CD14-positive monocyte (primary cell): ENCODE results near the gene APLF. TPM values are rescaled to one million over a fixed set of nuclear protein-coding genes. Genes with fewer than 3 reads are reported as not detected.

Experiments used
- DNase-seq, 3 donors: peaks; one replicate each; pipeline ENCODE4 v3.0.0-alpha.2; 2011 to 2022
- H2AFZ ChIP-seq: 2 replicates; pipeline ENCODE4 v1.6.0; 2012; ENCODE audit warnings: mild to moderate bottlenecking, low read depth, low read length, inconsistent platforms; ENCODE audit not compliant: insufficient read depth, poor library complexity, severe bottlenecking
- H3K27ac ChIP-seq, 2 donors: 1 replicate in 1 of 2; 2 replicates in 1 of 2; pipeline ENCODE4 v1.5.1; 2012 to 2013; ENCODE audit warnings: low read length in 2 of 2, control low read depth in 1 of 2, inconsistent platforms in 1 of 2, low read depth in 1 of 2, mild to moderate bottlenecking in 1 of 2
- H3K27me3 ChIP-seq, 2 donors: one replicate each; pipeline versions ENCODE4 v1.6.0 to v1.6.1; 2011 to 2013; ENCODE audit warnings: low read length in 2 of 2; ENCODE audit not compliant: control insufficient read depth in 2 of 2, insufficient read depth in 2 of 2
- H3K36me3 ChIP-seq, 2 donors: replicated peaks in 1 of 2; 1 replicate in 1 of 2; 2 replicates in 1 of 2; pipeline versions ENCODE4 v1.5.1 to v1.6.1; 2012 to 2013; ENCODE audit warnings: low read length in 2 of 2, control low read depth in 1 of 2, inconsistent platforms in 1 of 2, mild to moderate bottlenecking in 1 of 2; ENCODE audit not compliant: insufficient read depth in 2 of 2, control insufficient read depth in 1 of 2
- H3K4me1 ChIP-seq, 2 donors: 1 replicate in 1 of 2; 2 replicates in 1 of 2; pipeline versions ENCODE4 v1.5.1 to v1.6.1; 2012 to 2013; ENCODE audit warnings: low read length in 2 of 2, control low read depth in 1 of 2, inconsistent platforms in 1 of 2, mild to moderate bottlenecking in 1 of 2, moderate library complexity in 1 of 2; ENCODE audit not compliant: insufficient read depth in 2 of 2, control insufficient read depth in 1 of 2
- H3K4me2 ChIP-seq: replicated peaks from 2 replicates; pipeline ENCODE3; 2012; ENCODE audit warnings: low read length, moderate library complexity, mild to moderate bottlenecking; ENCODE audit not compliant: poor library complexity, severe bottlenecking; ENCODE audit errors: extremely low read depth
- H3K4me3 ChIP-seq, 3 experiments: fragments of 200-600 bp in 1 of 3; sonication (generic) in 1 of 3; replicated peaks in 1 of 3; 1 replicate in 2 of 3; 2 replicates in 1 of 3; pipeline ENCODE4 v1.5.1; 2011 to 2013; ENCODE audit warnings: low read length in 3 of 3, mild to moderate bottlenecking in 3 of 3, control low read depth in 2 of 3, low read depth in 2 of 3, inconsistent platforms in 1 of 3, moderate library complexity in 1 of 3
- H3K79me2 ChIP-seq: 2 replicates; pipeline ENCODE4 v1.6.0; 2012; ENCODE audit warnings: mild to moderate bottlenecking, control low read depth, inconsistent platforms, low read length, moderate library complexity; ENCODE audit not compliant: insufficient read depth
- H3K9ac ChIP-seq: 2 replicates; pipeline ENCODE4 v1.6.0; 2017; ENCODE audit warnings: low read length, mild to moderate bottlenecking; ENCODE audit not compliant: insufficient read depth, poor library complexity, severe bottlenecking
- H3K9me3 ChIP-seq, 2 donors: replicated peaks in 1 of 2; 1 replicate in 1 of 2; 2 replicates in 1 of 2; pipeline versions ENCODE4 v1.5.1 to v1.6.1; 2012 to 2013; ENCODE audit warnings: low read length in 2 of 2, control low read depth in 1 of 2; ENCODE audit not compliant: control insufficient read depth in 1 of 2, insufficient read depth in 1 of 2
- H4K20me1 ChIP-seq: 2 replicates; pipeline ENCODE4 v1.6.0; 2012; ENCODE audit warnings: mild to moderate bottlenecking, low read length, control low read depth, moderate library complexity; ENCODE audit not compliant: insufficient read depth
- H3K27ac Mint-ChIP-seq, 7 donors: one replicate each; pipeline ENCODE4 v1.8.0; 2020; ENCODE audit warnings: mild to moderate bottlenecking in 7 of 7, mixed read lengths in 7 of 7, moderate library complexity in 6 of 7, inconsistent platforms in 2 of 7
- H3K27me3 Mint-ChIP-seq, 3 donors: one replicate each; pipeline ENCODE4 v1.8.0; 2021 to 2022; ENCODE audit warnings: low read depth in 3 of 3, mild to moderate bottlenecking in 3 of 3, mixed read lengths in 3 of 3, moderate library complexity in 3 of 3, inconsistent platforms in 1 of 3
- H3K36me3 Mint-ChIP-seq, 2 donors: one replicate each; pipeline ENCODE4 v1.8.0; 2020; ENCODE audit warnings: mixed read lengths in 2 of 2, inconsistent platforms in 1 of 2, mild to moderate bottlenecking in 1 of 2
- H3K4me1 Mint-ChIP-seq: one replicate; pipeline ENCODE4 v1.8.0; 2020; ENCODE audit warnings: mild to moderate bottlenecking, mixed read lengths
- H3K4me3 Mint-ChIP-seq, 2 donors: one replicate each; pipeline ENCODE4 v1.8.0; 2020; ENCODE audit warnings: mild to moderate bottlenecking in 2 of 2, mixed read lengths in 2 of 2, moderate library complexity in 1 of 2
- H3K9me3 Mint-ChIP-seq, 7 donors: one replicate each; pipeline ENCODE4 v1.8.0; 2020 to 2022; ENCODE audit warnings: mixed read lengths in 7 of 7, mild to moderate bottlenecking in 6 of 7, moderate library complexity in 6 of 7, inconsistent platforms in 2 of 7
- CTCF ChIP-seq: fragments of 200-600 bp; IDR thresholded peaks from one replicate; pipeline ENCODE4 v1.8.0; 2022; ENCODE audit warnings: antibody characterized with exemption, mild to moderate bottlenecking
- WGBS: methylation state at CpG from one replicate; pipeline ENCODE4 v1.1.5; 2013; ENCODE audit warnings: missing lambda C conversion rate; ENCODE audit not compliant: insufficient coverage; 5-methylcytosine and 5-hydroxymethylcytosine counted together
- intact Hi-C, 2 donors: fragments of 100-400 bp; cut with micrococcal nuclease; formaldehyde crosslinking; loops; one replicate each; pipeline versions ENCODE4 v1.15.0 to v1.15.1; 2023
- polyA plus RNA-seq, 3 donors: library from polyadenylated mRNA; depleted of rRNA in 1 of 3; unstranded in 2 of 3; stranded (reverse) in 1 of 3; fragments of 300-500 nt in 2 of 3; fragments of >200 nt in 1 of 3; fragmentation: Illumina TruSeq in 2 of 3; gene quantifications; 1 replicate in 2 of 3; 2 replicates in 1 of 3; pipeline ENCODE4 v1.2.3, GENCODE V29; 2012 to 2021

APLF gene
- polyA plus RNA-seq, 3 donors, result 0.77 to 1.8 (median 1.2) TPM

GRCh38 chr2:68458981-68459380, 8.4 kb upstream of the APLF start:
- Mint-ChIP-seq H3K9me3 (no peaks in the 10 kb centered on the region), H3K4me1 (peaks cover 2% of the 10 kb centered on the region), H3K36me3 (peaks cover 2 to 3% of the 10 kb centered on the region in 2 donors), H3K4me3 (no peak overlapping the region), H3K27me3 (peaks cover 0 to 2% (median 1%) of the 10 kb centered on the region in 3 donors), H3K27ac (no peak overlapping the region)
- Histone ChIP-seq H3K4me1 (no peaks in the 10 kb centered on the region), H3K27me3 (no peaks in the 10 kb centered on the region), H3K27ac (no peak overlapping the region), H3K79me2 (no peaks in the 10 kb centered on the region), H3K9ac (no peak overlapping the region), H3K4me3 (no peak overlapping the region), H4K20me1 (no peaks in the 10 kb centered on the region), H3K4me2 (no peak overlapping the region), H3K36me3 (no peaks in the 10 kb centered on the region), H2AFZ (no peak overlapping the region), H3K9me3 (no peaks in the 10 kb centered on the region)
- intact Hi-C loops, result no loop called here
- no peak for TF ChIP-seq CTCF
- WGBS, result no CpG with 5 or more reads among the region's 1 CpG
- DNase-seq, result no peak

GRCh38 chr2:68463287-68463877, 4.0 kb upstream of the APLF start:
- no peaks in the 10 kb centered on the region for H3K36me3 ChIP-seq
- DNase-seq, result peak; percentile 43 to 75 (median 61)
- no peak overlapping the region for H3K4me2 ChIP-seq
- peak; percentile 81 for TF ChIP-seq CTCF
- no peak overlapping the region for H3K4me3 Mint-ChIP-seq
- no peaks in the 10 kb centered on the region for H3K27me3 ChIP-seq
- no peaks in the 10 kb centered on the region for H4K20me1 ChIP-seq
- no peaks in the 10 kb centered on the region for H3K9me3 ChIP-seq
- H3K4me1 ChIP-seq, result peaks cover 20 to 29% of the 10 kb centered on the region in 2 donors
- no peak overlapping the region for H3K27ac ChIP-seq
- no peak overlapping the region for H3K9ac ChIP-seq
- H3K27ac Mint-ChIP-seq, result no peak overlapping the region
- WGBS, result no CpG with 5 or more reads among the region's 1 CpG
- peaks cover 8% of the 10 kb centered on the region for H3K79me2 ChIP-seq
- no peak overlapping the region for H2AFZ ChIP-seq
- H3K4me1 Mint-ChIP-seq, result peaks cover 20% of the 10 kb centered on the region
- H3K36me3 Mint-ChIP-seq, result peaks cover 5 to 6% of the 10 kb centered on the region in 2 donors
- intact Hi-C loops, result loop anchor here (10.0 kb wide), 3 partner anchors 131 to 281 kb away; partner anchors contain the start of gene ARHGAP25 (in 1 of the 2)
- H3K4me3 ChIP-seq, result no peak overlapping the region
- H3K9me3 Mint-ChIP-seq, result no peaks in the 10 kb centered on the region
- H3K27me3 Mint-ChIP-seq, result peaks cover 0 to 2% (median 1%) of the 10 kb centered on the region in 3 donors
